Measurements from ENCODE around the gene TTYH1. TPM values are rescaled to one million over a fixed set of nuclear protein-coding genes. Genes with fewer than 3 reads are reported as not detected.

Gene TTYH1
- polyA plus RNA-seq, 1 of the 3 experiments (the other 2 are of a cell fraction) = 0.05 TPM

DNA sequence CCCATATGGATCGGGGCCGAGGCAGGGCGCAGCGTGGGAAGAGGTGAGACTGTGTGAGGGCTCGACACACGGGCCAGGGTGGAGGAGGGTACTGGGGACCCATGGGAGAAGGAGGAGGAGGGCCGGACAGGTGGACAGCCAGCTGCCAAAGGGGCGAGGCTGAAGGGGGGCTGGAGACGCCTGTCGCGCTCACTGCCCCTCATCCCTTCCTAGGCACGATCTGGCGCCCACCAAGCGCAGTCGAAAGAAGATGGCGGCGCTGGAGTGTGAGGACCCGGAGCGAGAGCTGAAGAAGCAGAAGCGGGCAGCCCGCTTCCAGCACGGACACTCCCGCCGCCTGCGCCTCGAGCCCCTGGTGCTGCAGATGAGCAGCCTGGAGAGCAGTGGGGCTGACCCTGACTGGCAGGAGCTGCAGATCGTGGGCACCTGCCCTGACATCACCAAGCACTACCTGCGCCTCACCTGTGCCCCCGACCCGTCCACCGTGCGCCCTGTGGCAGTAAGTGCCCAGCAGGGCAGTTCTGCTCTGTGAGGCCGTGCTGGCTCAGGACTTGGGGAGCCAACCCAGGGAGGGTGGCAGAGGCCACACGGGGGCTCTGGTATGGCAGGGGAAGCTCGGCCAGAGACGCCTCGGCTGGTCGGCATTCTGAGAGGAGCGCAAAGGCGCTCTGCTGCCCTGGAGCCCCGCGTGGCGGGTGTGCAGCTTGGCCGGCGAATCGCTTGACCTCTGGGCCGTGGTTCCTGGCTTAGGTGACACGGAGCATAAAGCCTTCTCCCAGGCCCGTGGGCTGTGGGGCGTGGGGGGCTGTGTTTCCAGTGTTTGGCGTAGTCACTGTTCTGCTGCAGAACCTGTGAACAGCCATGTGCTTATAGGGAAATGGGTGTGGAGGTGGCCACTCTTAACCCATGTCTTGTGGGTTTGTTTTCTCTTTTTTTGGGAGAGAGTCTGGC lies 41.4 kb downstream of the TTYH1 start:
- TF ChIP-seq MEF2A (IDR thresholded peaks at IDR 0.05; ENCODE audit: borderline replicate concordance, low read depth) = no peak
- TF ChIP-seq YY1 (IDR thresholded peaks at IDR 0.05; ENCODE audit: low read depth) = no peak
- no peak for TF ChIP-seq RFX5 (IDR thresholded peaks at IDR 0.05; ENCODE audit: low read length)
- TF ChIP-seq, protein P1, sequence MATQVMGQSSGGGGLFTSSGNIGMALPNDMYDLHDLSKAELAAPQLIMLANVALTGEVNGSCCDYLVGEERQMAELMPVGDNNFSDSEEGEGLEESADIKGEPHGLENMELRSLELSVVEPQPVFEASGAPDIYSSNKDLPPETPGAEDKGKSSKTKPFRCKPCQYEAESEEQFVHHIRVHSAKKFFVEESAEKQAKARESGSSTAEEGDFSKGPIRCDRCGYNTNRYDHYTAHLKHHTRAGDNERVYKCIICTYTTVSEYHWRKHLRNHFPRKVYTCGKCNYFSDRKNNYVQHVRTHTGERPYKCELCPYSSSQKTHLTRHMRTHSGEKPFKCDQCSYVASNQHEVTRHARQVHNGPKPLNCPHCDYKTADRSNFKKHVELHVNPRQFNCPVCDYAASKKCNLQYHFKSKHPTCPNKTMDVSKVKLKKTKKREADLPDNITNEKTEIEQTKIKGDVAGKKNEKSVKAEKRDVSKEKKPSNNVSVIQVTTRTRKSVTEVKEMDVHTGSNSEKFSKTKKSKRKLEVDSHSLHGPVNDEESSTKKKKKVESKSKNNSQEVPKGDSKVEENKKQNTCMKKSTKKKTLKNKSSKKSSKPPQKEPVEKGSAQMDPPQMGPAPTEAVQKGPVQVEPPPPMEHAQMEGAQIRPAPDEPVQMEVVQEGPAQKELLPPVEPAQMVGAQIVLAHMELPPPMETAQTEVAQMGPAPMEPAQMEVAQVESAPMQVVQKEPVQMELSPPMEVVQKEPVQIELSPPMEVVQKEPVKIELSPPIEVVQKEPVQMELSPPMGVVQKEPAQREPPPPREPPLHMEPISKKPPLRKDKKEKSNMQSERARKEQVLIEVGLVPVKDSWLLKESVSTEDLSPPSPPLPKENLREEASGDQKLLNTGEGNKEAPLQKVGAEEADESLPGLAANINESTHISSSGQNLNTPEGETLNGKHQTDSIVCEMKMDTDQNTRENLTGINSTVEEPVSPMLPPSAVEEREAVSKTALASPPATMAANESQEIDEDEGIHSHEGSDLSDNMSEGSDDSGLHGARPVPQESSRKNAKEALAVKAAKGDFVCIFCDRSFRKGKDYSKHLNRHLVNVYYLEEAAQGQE (IDR thresholded peaks at IDR 0.05; ENCODE audit: low read depth, low read length) = no peak
- TF ChIP-seq FOXJ3 (CRISPR knock-in tag; IDR thresholded peaks at IDR 0.05) = no peak
- no peak for TF ChIP-seq GABPA (IDR thresholded peaks at IDR 0.05; ENCODE audit: low read depth)
- TF ChIP-seq, protein P2, sequence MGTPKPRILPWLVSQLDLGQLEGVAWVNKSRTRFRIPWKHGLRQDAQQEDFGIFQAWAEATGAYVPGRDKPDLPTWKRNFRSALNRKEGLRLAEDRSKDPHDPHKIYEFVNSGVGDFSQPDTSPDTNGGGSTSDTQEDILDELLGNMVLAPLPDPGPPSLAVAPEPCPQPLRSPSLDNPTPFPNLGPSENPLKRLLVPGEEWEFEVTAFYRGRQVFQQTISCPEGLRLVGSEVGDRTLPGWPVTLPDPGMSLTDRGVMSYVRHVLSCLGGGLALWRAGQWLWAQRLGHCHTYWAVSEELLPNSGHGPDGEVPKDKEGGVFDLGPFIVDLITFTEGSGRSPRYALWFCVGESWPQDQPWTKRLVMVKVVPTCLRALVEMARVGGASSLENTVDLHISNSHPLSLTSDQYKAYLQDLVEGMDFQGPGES (IDR thresholded peaks at IDR 0.05; ENCODE audit: low read depth, low read length) = no peak
- no peak for TF ChIP-seq FOXM1 (IDR thresholded peaks at IDR 0.05; ENCODE audit: low read depth)
- no peak for TF ChIP-seq MXI1 (IDR thresholded peaks at IDR 0.05; ENCODE audit: low read depth, low read length)
- TF ChIP-seq, protein P3, sequence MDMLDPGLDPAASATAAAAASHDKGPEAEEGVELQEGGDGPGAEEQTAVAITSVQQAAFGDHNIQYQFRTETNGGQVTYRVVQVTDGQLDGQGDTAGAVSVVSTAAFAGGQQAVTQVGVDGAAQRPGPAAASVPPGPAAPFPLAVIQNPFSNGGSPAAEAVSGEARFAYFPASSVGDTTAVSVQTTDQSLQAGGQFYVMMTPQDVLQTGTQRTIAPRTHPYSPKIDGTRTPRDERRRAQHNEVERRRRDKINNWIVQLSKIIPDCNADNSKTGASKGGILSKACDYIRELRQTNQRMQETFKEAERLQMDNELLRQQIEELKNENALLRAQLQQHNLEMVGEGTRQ (IDR thresholded peaks at IDR 0.05; ENCODE audit: borderline replicate concordance, low read depth, low read length) = no peak
- TF ChIP-seq CHD2 (IDR thresholded peaks at IDR 0.05; ENCODE audit: low read length, partially characterized antibody) = no peak
- TF ChIP-seq GATA2 (CRISPR knock-in tag; IDR thresholded peaks at IDR 0.05) = no peak
- no peak overlapping the region for H3K9ac ChIP-seq
- peaks cover 35 to 91% of the 10 kb centered on the region in 2 experiments for H3K36me3 ChIP-seq (replicated peaks in 1 of 2; ENCODE audit: control insufficient read depth in 1 of 2, insufficient read depth in 2 of 2, low read length in 1 of 2)
- H2AFZ ChIP-seq (ENCODE audit: low read depth) = no peak overlapping the region
- H3K9me2 ChIP-seq = no peaks in the 10 kb centered on the region
- WGBS (ENCODE audit: low lambda C conversion rate) = 95% methylated on average over 38 of the region's 51 CpGs
- H3K27me3 ChIP-seq (ENCODE audit: insufficient read depth) = no peaks in the 10 kb centered on the region
- H3F3A ChIP-seq (replicated peaks; ENCODE audit: insufficient read depth) = peaks cover 4% of the 10 kb centered on the region
- ChIA-PET CTCF (interaction anchor here (0.6 to 2.5 kb wide), 2 partner anchors 25 to 41 kb away, joined by 3 to 7 read pairs; partner anchors contain the start of gene TTYH1), POLR2A (interaction anchor here (0.5 kb wide), 1 partner anchor 21 kb away, joined by 5 read pairs; no protein-coding TSS in a partner anchor)
- H3K4me2 ChIP-seq = no peak overlapping the region
- no peaks in the 10 kb centered on the region for H3K4me1 ChIP-seq (ENCODE audit: control insufficient read depth in 1 of 2, insufficient read depth in 2 of 2, low read depth in 1 of 2, low read length in 1 of 2)
- H3K9me3 ChIP-seq = no peaks in the 10 kb centered on the region
- H3K4me3 ChIP-seq (ENCODE audit: low read depth in 2 of 2, low read length in 1 of 2) = no peak overlapping the region
- H3K79me2 ChIP-seq (ENCODE audit: insufficient read depth) = peaks cover 36% of the 10 kb centered on the region
- H3K27ac ChIP-seq (ENCODE audit: low read depth in 2 of 2, low read length in 1 of 2) = no peak overlapping the region
- H4K20me1 ChIP-seq (ENCODE audit: insufficient read depth) = peaks cover 67% of the 10 kb centered on the region
- DNase-seq = no peak

Data from SK-N-SH (cell line).